HuH-7.5 (cell line): ENCODE data around the gene HDAC9.
"Not testable (repeated sequence)": the region's sequence is repeated elsewhere in the genome, so short reads cannot be mapped to it uniquely, and the experiment has no call there.

Experiments
- DNase-seq: peaks from one replicate; pipeline ENCODE4 v3.0.0; 2011; ENCODE audit warnings: low spot score

HDAC9 gene

DNA sequence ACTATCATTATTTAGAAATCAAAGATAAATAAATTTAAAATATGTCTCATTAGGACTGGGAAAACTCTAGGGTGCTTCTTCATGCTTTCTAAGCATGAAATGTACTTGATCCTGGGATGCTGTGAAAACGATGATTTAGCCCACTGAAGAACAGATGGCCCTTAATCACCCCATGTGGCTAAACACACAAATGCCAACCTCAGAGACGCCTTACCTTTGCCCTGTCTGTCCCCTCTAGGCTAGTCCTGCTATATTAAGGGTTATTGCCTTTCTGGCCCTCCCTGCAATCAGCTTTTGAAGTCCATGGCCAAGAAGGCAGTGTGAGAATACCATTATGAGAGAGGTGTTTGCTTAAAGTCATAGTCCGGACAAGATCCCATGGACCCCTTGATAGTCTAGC, 404.7 kb downstream of the HDAC9 start:
- no peak for DNase-seq

DNA sequence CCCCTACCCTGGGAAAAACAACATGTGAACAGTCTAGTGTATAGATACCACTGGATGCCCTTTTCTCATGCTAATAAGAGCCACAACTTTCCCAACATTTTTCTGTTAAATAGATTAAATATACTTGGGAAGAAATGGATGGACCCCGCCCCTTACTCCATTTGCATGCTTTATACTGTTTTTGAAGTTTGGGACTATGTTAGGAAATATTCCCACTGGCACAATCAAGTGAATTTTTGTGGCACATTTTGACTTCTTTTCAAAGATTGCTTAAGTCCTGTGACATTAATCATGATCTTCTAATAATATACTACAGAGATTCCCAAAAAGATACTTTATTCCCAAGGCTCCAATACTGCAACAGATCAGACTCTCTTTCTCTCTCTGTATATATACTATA, 405.3 kb downstream of the HDAC9 start:
- no peak for DNase-seq

DNA sequence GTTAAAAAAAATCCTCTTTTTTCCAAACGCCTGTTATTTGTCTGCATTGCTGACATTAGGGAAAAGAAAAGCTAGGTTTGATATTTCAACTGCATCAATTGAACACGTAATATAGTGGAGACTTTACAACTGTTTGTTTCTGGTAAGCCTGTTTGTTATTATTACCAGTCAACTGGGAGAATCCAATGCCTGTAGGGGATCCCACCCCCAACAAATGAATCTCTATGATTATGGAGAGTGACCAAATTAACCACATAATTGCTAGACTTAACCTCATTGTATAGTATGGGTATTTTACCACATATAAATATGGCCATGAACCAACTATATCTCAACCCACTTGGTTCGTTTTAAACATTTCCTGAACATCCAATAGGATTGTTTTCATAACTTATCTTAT, 405.8 kb downstream of the HDAC9 start:
- no peak for DNase-seq

DNA sequence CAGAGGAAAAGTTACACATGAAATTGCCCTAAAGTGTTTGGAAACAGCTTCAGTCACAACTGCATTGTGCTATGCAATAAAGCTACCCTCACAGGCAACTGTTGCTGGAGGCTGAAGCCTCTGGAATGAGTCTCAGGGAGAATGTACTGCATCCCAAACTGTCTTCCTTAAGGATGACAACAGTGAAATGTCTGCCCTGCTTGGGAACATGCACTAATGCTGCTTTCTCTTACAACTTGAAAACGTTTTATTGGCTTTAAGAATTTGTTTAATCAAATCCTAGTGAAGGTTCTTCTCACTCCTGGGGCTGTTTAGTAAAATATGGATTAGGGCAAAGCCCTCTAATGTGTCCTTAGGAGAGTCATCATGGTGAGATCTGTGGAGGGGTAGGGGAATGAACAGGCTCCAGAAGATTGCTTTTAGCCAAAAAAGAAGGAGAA, 406.5 kb downstream of the HDAC9 start:
- DNase-seq = no peak

DNA sequence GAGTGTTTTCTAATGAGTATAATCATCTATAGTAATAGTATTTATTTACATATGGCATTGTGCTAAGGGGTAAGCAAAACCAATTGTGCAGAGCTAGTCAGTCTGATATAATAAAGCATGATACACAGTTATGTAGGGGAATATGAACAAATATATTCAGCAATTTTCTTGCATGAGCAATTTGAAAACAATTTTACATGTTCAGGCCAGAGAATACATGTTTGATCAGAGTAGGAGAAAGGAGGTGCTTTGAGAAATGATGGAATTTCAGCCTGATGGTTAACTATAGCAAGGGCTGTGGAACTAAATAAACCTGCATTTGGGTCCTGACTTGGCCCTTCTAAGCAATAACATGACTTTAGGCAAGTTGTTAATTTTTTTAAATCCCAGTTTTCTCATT, 407.3 kb downstream of the HDAC9 start:
- DNase-seq = no peak

DNA sequence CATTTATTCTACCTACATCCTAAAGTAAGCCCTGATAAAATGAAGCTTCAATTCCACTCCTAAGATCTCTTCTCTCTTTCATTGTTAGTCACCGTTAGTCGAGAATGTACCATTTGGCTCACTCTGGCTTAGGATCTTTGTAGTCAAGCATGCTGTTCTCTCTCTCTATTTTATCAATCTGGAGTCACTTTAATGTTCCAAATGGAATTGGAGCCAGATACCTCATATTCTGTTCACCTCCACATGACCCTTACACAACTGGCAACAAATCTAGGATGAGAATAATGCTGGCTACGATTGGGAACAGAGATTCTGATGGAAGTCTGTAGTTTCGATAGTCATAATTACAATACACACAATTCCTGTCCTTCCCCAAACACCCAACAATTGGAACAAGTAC, 408.1 kb downstream of the HDAC9 start:
- no peak for DNase-seq

DNA sequence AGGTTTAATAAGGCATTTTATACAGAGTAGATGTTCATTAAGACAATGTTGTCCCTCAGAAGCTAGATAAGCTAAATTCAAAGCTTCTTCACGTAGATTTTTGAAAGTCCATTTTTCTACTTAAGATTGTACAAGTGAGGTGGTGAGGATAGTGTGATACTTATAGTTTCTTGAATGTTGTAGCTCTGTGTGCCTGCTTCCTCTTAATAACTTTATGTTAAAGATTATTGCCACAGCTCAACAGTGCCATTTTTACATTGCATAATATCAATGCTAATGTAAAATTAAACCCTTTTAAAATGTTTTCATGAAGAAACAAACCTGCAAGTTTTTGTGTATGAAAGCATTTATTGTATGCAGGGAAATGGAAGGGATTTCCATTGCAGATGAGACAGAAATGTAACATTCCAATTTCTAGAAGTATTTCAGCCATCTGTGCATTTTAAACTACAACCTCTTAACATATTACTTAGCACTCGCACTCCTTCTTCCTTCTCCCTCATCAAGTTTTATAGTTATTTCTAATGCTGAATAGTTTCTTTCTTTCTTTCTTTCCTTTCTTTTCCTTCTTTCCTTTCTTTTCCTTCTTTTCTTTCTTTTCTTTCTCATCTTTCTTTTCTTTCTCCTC, 409.9 kb downstream of the HDAC9 start:
- DNase-seq = no peak

DNA sequence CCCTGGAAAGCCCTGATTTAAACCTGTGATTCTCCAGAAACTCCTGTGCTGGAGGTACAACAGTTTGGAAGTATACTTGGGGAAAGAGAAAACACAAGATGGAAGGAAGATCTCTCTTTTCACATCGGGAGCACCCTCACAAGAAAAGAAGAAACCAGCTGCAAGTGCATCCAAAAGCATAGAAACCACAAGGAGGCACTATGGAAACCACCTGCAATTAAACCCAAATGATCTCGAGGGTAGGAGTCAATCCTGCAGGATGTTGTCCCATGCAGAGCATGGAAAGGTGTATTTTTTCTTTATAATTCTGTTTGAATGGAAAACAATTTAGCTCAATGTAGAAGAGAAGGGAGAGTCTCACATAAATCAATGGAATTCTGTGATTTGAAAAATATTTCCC, 411.4 kb downstream of the HDAC9 start:
- no peak for DNase-seq

DNA sequence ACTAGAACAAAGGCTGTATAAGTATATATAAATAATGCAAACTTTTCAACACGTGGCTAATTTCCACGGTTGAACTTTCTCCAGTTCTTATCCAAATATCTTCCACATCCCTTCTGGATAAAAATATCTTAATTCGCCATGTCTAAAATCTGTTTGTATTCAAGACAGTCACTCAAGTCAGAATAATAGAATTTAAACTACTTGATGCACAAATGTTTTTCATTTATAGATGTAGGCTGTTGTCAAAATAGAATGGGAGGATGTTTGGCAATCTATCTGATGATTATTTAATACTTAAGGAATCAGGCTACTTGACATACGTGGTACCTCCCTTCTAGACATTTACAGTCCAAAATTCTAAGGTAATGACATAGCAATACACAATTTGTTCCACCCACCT, 417.6 kb downstream of the HDAC9 start:
- no peak for DNase-seq

DNA sequence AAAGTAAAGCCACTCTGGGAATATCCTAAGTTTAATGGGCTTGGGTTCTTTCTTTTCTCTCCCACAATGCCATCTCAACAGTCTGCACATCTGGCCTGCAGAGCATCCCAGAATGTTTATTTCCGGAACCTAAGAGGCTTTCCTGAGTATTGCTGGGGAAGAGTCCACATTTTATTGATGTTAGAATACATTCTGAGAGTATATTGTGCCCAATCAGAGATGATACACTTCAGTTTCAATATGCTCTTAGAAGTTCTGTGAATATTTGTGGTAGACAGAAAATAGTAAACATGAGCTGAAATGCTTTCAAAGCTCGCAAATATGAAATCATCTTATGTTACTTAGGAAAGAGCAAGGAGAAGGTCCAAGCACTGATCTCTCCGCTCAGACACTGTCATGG, 421.3 kb downstream of the HDAC9 start:
- DNase-seq = no peak

DNA sequence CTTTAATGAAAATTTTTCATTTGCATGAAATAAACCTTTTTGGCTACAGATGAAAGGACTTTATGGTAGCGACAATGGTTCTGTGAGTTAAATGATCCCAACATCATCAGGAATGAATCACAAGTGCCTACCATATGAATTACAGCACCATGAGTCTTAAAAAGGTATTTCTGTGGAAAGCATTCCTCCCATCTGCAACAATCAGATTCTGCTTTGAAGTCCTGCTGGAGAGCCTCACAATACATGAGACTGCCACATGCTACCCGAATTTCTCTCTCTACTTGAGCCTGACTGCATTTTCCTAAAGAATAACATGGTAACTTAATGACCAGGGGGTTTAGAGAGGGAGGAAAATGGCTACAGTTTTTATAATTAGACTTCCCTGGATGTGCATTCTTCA, 431.6 kb downstream of the HDAC9 start:
- DNase-seq = no peak

DNA sequence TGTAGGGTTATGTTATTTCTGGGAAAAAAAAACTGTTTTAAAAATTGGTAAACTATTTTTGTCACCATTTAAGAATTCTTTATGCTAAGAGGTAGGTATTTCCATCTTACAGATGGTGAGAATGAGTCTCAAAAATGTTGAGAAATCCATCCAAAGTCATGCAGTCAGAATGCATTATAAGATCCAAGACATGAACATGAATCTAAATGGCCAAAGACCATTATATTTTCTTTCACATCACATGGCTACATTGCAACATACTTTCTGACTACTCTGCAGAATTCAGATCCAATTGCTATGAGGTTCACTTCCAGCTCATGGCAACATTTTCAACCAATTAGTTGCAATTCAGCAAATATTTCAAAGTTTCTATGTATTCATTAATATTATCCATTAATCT, 440.7 kb downstream of the HDAC9 start:
- DNase-seq = no peak

DNA sequence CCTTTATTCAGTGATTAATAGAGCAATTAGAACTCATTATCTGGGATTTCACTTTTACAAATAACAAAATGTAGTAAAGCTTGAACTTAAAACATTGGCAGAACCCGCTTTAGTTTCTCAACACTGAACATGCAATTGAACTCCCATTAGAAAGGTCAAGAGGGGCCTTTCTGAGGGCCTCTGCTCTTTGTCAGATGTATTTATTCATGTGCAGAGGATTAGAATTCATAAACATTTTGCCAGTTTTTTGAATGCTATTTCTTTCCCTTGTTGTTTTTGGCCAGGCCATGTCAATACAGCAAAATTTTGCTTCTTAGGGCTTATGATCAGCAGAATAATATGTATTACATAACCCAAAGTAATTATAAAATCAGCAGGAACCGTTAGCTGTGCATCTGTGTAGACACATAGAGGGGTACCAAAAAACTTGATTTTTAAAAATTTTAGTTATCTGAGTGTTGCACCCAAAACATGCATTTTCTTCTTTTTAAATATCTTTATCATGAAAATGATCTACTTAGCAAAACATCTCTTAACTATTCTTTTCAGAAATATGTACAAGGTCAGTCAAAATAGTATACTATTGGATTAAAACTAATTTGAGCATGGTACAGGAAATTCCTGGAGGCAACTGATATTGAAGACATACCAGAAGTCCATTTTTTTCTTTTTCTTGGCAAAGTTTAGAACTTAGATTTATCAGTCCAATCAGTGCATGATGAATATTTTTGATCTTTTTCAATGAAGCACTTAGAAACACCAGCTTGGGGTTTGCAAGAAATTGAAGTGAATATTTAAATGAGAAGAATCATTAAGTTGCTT, 444.4 kb downstream of the HDAC9 start:
- DNase-seq = no peak

DNA sequence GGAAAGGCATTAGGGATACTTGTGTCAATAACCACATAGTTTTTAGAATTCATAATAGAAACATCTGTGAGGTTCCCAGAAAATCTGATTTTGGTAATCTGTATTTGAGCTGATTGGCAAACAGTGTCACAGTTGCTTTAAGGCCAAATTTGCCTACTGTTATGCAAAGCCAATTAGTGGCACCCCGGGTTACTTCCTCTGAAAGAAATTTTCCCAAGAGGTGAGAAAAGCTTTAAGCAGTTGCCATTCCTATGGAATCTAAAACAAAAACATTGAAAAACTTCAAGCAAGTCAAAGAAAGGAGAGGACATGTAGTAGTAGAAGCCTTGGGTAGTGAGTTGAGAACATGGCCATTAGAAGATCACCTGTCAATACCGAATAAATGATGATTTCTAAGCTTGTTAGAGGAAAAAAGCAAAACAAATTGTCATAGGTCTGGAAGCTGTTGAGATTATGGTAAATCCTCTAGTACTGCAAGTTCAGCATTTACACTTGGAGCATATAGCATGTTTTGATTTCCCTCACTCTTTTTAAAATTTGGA, 445.1 kb downstream of the HDAC9 start:
- DNase-seq = no peak

DNA sequence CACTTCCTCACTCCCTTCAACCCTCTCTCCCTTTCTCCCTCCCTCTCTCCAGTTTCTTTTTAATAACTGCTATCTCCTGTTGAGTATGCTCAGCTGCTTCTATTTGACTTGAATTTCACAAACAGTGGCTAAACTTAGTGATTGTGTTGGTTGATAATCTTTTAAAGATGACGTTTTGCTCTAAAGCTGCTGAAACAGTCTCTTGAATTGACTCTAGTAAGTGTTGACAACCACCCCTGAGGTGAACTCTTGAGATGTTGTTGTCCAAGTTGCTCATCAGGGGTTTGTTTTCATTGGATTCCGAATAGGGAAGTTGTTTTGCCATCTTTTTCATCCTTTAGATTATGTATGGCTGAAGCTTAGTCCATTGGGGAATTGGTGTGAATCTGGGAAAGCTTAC, 445.7 kb downstream of the HDAC9 start:
- no peak for DNase-seq

DNA sequence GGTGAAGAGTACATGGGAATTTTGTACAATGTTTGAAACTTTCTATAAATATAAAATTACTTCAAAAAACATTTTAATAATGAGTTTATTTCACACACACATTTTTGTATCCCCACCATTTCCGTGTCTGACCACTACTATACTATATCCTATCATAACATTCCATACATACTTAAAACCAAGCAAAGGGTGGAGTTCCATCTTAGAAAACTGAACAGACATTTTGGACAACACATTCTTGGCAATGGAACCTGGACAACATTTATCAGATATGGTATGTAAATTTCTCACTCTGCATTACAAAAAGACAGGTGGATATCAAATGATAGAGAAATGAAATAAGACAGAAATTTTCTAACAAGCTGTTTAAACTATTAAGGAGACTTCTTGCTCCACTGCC, 453.0 kb downstream of the HDAC9 start:
- DNase-seq = no peak

DNA sequence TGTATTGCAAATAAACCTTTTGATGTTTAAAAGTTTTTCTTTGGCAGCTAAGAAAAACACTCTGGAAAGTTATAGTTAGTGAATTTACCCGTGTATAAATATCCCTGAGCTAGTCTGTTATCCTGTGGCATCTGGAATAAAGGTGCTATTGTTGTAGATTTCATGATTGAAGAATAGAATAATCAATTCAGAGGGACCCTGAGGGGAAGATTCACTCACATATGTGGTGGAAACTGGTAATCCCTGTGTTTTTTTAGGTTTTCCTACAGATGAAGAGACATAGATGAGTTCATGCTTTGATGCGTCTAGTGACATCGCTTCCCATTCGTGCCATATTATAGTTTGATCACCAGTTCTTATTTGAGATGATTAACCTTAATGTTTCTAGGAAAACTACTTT, 457.3 kb downstream of the HDAC9 start:
- no peak for DNase-seq

DNA sequence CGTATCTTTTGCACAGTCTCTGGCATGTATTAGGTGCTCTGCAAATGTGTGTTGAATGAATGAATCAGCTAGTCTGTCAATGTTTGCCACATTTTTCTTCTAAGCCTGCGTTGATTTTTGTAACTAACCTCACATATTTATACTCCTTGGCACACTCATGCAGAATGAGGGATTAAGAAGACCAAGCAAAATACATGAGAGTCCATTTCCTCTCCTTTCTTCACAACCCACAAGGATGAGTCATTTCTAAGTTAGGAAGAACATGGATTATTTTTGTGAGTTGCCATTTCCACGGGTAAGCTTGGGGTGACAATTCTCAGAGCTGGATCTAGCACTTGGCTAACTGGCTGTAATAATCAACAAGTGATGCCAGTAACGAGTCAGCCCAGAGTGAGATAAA, 463.1 kb downstream of the HDAC9 start:
- DNase-seq = no peak

DNA sequence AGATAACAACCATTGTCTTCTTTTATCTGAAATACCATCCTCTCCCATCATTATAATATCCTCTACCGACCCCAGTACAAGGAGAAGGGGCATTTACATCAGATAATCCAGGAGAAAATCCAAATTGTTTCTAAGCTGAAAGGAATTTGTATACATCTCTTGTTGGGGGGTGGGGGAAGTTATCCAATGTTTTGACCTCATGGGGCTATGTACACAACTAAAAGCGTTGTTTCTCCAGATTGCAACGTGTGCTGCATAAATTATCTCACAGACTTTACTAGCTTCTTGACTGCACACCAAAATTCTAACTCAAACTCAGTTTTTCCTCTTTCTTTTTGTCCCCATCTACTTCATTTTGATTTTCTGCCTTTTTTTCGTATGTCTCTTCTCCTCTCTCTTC, 465.2 kb downstream of the HDAC9 start:
- DNase-seq = no peak

DNA sequence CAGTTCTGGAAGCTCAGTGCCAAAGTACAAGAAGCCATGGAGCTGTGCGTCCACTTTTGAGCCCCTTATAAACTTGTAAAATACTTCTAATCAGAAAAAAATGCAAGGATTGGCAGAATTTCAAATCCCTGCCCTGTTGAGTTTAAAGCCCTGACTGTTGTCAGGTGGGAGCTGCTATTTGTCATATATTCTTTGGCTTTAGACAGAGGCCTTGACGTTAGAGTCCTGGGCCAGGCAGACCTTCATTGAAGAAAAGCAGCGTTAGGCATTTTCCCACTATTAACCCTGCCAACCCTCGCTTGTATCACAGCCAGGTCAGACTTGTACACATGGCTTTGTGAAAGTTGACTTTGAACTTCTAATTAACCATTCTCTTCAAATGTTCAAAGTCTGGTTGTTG, 466.5 kb downstream of the HDAC9 start:
- DNase-seq = no peak

DNA sequence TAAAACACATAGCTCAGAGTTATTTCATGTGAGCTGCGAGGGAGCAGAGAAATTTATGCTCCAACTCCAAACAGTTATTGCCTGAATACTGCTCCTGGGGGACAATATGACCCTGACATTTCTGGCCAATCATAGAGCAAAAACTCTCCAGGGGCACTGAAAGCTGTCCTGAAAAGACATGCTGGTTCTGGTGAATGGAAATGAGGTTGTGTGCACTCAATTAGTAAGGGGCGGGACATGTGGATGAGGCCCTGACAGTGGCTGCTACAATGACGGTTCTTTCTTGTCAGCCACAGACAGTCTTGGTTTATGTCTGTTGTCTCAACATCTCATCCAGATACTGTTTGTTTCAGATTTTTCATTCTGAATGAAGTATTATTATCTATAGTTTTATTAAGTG, 470.1 kb downstream of the HDAC9 start:
- DNase-seq = no peak

DNA sequence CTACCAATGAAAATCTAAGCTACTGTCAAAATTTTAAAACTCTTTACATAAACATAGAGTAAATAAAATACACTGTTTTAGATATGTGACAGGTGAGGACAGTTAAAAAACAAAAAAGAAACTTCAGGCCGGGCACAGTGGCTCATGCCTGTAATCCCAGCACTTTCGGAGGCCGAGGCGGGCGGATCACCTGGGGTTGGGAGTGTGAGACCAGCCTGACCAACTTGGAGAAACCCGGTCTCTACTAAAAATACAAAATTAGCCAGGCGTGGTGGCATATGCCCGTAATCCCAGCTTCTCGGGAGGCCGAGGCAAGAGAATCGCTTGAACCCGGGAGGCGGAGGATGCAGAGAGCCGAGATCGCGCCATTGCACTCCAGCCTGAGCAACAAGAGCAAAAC, 472.2 kb downstream of the HDAC9 start:
- not testable (repeated sequence) for DNase-seq

DNA sequence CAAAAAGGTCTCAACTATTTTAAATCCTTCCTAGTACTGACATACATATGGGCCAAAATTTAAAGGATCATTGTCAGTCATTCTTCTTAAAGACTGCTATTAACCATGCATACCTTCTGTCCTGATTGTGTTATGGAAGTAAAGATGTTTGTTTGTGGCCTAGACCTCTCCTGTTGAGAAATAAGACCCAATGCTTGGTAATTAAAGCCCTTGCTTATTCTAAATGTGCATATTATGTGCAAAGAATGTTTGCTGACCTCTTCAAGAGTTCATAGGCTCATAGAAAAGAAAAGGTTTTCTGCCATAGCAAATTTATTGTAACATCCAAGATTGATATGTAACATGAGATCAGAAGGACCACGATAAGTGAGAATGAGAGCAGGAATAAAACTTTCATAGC, 476.3 kb downstream of the HDAC9 start:
- no peak for DNase-seq

DNA sequence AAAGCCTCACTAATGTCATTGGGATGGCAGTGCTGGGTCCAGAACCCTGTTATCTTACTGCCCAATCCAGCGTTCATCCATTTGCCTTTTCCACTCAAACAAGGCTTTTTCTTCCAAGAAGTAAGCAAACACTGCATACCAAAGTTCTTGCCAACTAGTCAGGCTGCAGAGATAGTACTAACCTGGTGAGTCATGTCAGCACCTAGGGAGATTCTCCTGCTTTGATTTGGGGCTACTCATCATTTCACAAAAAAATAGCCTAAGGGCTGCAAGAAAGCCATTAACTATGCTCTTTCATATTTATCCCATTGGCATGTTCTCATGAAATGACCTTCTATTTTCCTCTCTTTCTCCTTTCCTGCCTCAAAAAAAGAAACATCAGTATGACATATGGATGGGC, 479.3 kb downstream of the HDAC9 start:
- DNase-seq = no peak
